ENCODE data around the gene DBT. TPM values are rescaled to one million over a fixed set of nuclear protein-coding genes. Genes with fewer than 3 reads are reported as not detected.

Gene DBT
- total and polyA plus RNA-seq, 2 of the 8 experiments (the other 6 are each of a cell fraction or from before 2014, with no cell fraction given), result 3.3 to 24.6 TPM

DNA sequence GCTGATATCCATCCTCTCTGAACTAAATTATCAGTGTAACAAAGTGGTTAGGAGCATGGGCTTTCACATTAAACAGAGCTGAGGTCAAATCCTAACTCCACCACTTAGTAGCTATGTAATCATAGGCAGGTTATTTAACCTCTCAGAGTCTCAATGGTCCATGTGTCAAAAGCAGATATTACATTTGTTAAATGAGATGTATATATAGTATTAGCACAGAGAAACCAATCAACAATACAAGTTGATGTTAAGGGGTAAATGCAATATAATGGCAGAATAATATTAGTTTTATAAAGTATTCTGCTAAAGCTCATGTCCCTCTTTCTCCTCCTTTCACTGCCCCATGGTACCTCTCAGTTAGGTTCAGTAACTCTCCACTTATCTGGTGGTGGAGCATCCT, 27.2 kb downstream of the DBT start:
- no peak for FAIRE-seq
- ChIA-PET POLR2A (ENCODE audit: partially characterized antibody) (interaction anchor here (0.6 to 3.1 kb wide), 4 partner anchors 15 to 130 kb away, joined by 3 to 11 read pairs (median 4); partner anchors contain the start of genes CDC14A and DBT), CTCF (ENCODE audit: partially characterized antibody) (interaction anchor here (1.8 kb wide), 1 partner anchor 236 kb away, joined by 6 read pairs; no protein-coding TSS in a partner anchor)
- no peak for TF ChIP-seq SAP30 (IDR thresholded peaks at IDR 0.05; ENCODE audit: insufficient read depth, insufficient replicate concordance, low read length)
- TF ChIP-seq, protein P1, sequence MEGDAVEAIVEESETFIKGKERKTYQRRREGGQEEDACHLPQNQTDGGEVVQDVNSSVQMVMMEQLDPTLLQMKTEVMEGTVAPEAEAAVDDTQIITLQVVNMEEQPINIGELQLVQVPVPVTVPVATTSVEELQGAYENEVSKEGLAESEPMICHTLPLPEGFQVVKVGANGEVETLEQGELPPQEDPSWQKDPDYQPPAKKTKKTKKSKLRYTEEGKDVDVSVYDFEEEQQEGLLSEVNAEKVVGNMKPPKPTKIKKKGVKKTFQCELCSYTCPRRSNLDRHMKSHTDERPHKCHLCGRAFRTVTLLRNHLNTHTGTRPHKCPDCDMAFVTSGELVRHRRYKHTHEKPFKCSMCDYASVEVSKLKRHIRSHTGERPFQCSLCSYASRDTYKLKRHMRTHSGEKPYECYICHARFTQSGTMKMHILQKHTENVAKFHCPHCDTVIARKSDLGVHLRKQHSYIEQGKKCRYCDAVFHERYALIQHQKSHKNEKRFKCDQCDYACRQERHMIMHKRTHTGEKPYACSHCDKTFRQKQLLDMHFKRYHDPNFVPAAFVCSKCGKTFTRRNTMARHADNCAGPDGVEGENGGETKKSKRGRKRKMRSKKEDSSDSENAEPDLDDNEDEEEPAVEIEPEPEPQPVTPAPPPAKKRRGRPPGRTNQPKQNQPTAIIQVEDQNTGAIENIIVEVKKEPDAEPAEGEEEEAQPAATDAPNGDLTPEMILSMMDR (IDR thresholded peaks at IDR 0.05; ENCODE audit: control extremely low read depth in 1 of 3, insufficient read depth in 1 of 3, low read depth in 1 of 3, low read length in 3 of 3), result no peak
- TF ChIP-seq BACH1 (IDR thresholded peaks at IDR 0.05; ENCODE audit: low read length), result no peak
- no peak for TF ChIP-seq CTBP2 (IDR thresholded peaks at IDR 0.05; ENCODE audit: borderline replicate concordance, insufficient read depth, insufficient read length, low read length)
- no peak for TF ChIP-seq CBX8 (IDR thresholded peaks at IDR 0.05; ENCODE audit: borderline replicate concordance, low read depth, low read length)
- no peak for TF ChIP-seq RBBP5 (IDR thresholded peaks at IDR 0.05; ENCODE audit: borderline replicate concordance, low read depth, low read length)
- no peak for TF ChIP-seq CHD2 (IDR thresholded peaks at IDR 0.05; ENCODE audit: low read length)
- no peak for TF ChIP-seq BCL11A (IDR thresholded peaks at IDR 0.05; ENCODE audit: low read depth in 2 of 2, low read length in 2 of 2)
- no peak for TF ChIP-seq CEBPB (IDR thresholded peaks at IDR 0.05; ENCODE audit: low read depth, low read length)
- TF ChIP-seq NRF1 (IDR thresholded peaks at IDR 0.05; ENCODE audit: low read depth, low read length), result no peak
- no peak for TF ChIP-seq TCF12 (IDR thresholded peaks at IDR 0.05; ENCODE audit: low read depth, low read length)
- TF ChIP-seq POLR2A (IDR thresholded peaks at IDR 0.05; ENCODE audit: control extremely low read depth in 1 of 2, low read depth in 2 of 2, low read length in 2 of 2), result no peak
- no peak for TF ChIP-seq YY1 (IDR thresholded peaks at IDR 0.05; ENCODE audit: low read depth, low read length)
- TF ChIP-seq RFX5 (IDR thresholded peaks at IDR 0.05; ENCODE audit: borderline replicate concordance, low read depth, low read length), result no peak

More for the DNA sequence above, 27.2 kb downstream of the DBT start:
- Histone ChIP-seq H3K27ac (ENCODE audit: low read depth, low read length) (no peak overlapping the region), H4K20me1 (replicated peaks in 1 of 2; ENCODE audit: control insufficient read depth in 1 of 2, insufficient read depth in 2 of 2, low read length in 2 of 2) (peaks cover 1 to 2% of the 10 kb centered on the region in 2 experiments), H4K5ac (ENCODE audit: insufficient read length, low read depth, low read length) (no peak overlapping the region), H3K4ac (replicated peaks; ENCODE audit: insufficient read length, low read depth, low read length) (no peak overlapping the region), H3K4me1 (replicated peaks in 1 of 4; ENCODE audit: control insufficient read depth in 3 of 4, insufficient read depth in 4 of 4, low read length in 3 of 4) (no peaks in the 10 kb centered on the region), H4K8ac (ENCODE audit: extremely low read depth, insufficient read depth, low read length) (no peak overlapping the region), H3K4me2 (ENCODE audit: insufficient read depth in 1 of 2, low read depth in 2 of 2, low read length in 2 of 2) (no peak overlapping the region), H2AK5ac (ENCODE audit: low read depth, low read length) (no peak overlapping the region), H3K9ac (replicated peaks in 1 of 4; ENCODE audit: extremely low read depth in 1 of 4, low read depth in 3 of 4, low read length in 3 of 4) (no peak overlapping the region), H3K27me3 (replicated peaks in 1 of 4; ENCODE audit: control insufficient read depth in 3 of 4, extremely low read depth in 1 of 4, insufficient read depth in 3 of 4, low read length in 3 of 4) (no peaks in the 10 kb centered on the region), H3K4me3 (ENCODE audit: extremely low read depth in 1 of 4, insufficient read depth in 2 of 4, low read depth in 3 of 4, low read length in 4 of 4) (no peak overlapping the region), H3K79me1 (ENCODE audit: low read depth, low read length) (no peaks in the 10 kb centered on the region), H2BK120ac (replicated peaks; ENCODE audit: low read depth, low read length) (no peak overlapping the region), H3K9me3 (ENCODE audit: insufficient read depth in 2 of 2, low read depth in 1 of 2, low read length in 1 of 2) (no peaks in the 10 kb centered on the region), H3K23ac (ENCODE audit: insufficient read length) (no peak overlapping the region), H2AFZ (ENCODE audit: low read length) (no peak overlapping the region), H3K23me2 (ENCODE audit: low read depth, low read length) (no peaks in the 10 kb centered on the region), H3K56ac (replicated peaks; ENCODE audit: insufficient read length, low read depth, low read length) (no peak overlapping the region), H2BK20ac (ENCODE audit: low read length) (no peak overlapping the region), H3K18ac (ENCODE audit: extremely low read depth, low read length) (no peak overlapping the region), H2BK12ac (ENCODE audit: low read depth, low read length) (no peak overlapping the region), H3K14ac (ENCODE audit: insufficient read length) (no peak overlapping the region), H3K36me3 (ENCODE audit: control insufficient read depth in 2 of 4, insufficient read depth in 4 of 4, low read length in 3 of 4) (peaks cover 0 to 9% (median 8%) of the 10 kb centered on the region in 4 experiments; a peak in 5 of 8 replicates), H2BK5ac (ENCODE audit: low read depth, low read length) (no peak overlapping the region), H2BK15ac (ENCODE audit: low read length) (no peak overlapping the region), H4K91ac (replicated peaks; ENCODE audit: insufficient read length, low read length) (no peak overlapping the region), H3K79me2 (ENCODE audit: control insufficient read depth in 1 of 2, insufficient read depth in 2 of 2, low read length in 2 of 2) (no peaks in the 10 kb centered on the region)
- DNase-seq (ENCODE audit: low read depth in 1 of 2, low spot score in 2 of 2), result no peak

Measured in H1 (cell line).